ENCODE results near the gene ATP11C. TPM values are rescaled to one million over a fixed set of nuclear protein-coding genes. Genes with fewer than 3 reads are reported as not detected.

Gene ATP11C
- total RNA-seq, 4 donors from 2014 or later, result 6.4 to 26.0 (median 15.4) TPM

DNA sequence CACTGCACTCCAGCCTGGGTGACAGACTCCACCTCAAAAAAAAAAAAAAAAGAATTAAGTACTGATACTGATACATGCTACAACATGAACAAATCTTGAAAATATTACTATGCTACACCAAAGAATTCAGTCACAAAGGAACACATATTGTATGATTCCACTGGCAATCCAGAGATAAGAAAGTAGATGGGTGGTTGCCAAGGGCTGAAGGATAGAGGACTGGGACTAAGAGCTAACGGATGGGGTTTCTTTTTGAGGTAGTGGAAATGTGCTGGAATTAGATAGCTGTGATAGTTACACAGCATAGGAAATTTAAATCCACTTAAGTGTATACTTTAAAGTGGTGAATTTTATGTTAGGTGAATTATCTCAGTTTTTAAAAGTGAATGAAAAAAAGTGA lies 12.5 kb downstream of the ATP11C start:
- in situ Hi-C loops (cut with MboI; ENCODE audit: low pct_ligation_motif_present in 1 of 4, low pct_unique_long_range_greater_than_20kb in 1 of 4, low sequenced_read_pairs in 3 of 4), result no loop called here
- intact Hi-C loops (cut with DNase I; ENCODE audit: low total_unique reads), result no loop called here
- TF ChIP-seq POLR2A (IDR thresholded peaks at IDR 0.05) (no peak), EP300 (IDR thresholded peaks at IDR 0.05; ENCODE audit: low read depth) (no peak), POLR2AphosphoS5 (IDR thresholded peaks at IDR 0.05) (no peak), CTCF (IDR thresholded peaks at IDR 0.05) (no peak)
- no peaks in the 10 kb centered on the region for H3K9me3 ChIP-seq
- no peaks in the 10 kb centered on the region for H3K36me3 ChIP-seq
- no peaks in the 10 kb centered on the region for H3K27me3 ChIP-seq
- DNase-seq, result no peak
- WGBS, 2 donors (ENCODE audit: low coverage in 1 of 2), result 71% methylated on average over 1 of the region's 1 CpG; no CpG with 5 or more reads in 1 of the 2 donors
- no peak overlapping the region for H3K27ac ChIP-seq
- H3K4me3 ChIP-seq, result no peak overlapping the region
- H3K4me1 ChIP-seq, result no peaks in the 10 kb centered on the region

GRCh38 chrX:139914421-139914820 lies 18.4 kb downstream of the ATP11C start:
- TF ChIP-seq EP300 (IDR thresholded peaks at IDR 0.05; ENCODE audit: low read depth) (no peak), POLR2AphosphoS5 (IDR thresholded peaks at IDR 0.05) (no peak), CTCF (IDR thresholded peaks at IDR 0.05) (no peak), POLR2A (IDR thresholded peaks at IDR 0.05) (no peak)
- intact Hi-C loops (cut with DNase I; ENCODE audit: low total_unique reads), result no loop called here
- Histone ChIP-seq H3K4me3 (no peak overlapping the region), H3K36me3 (no peaks in the 10 kb centered on the region), H3K9me3 (no peaks in the 10 kb centered on the region), H3K27me3 (no peaks in the 10 kb centered on the region), H3K27ac (no peak overlapping the region), H3K4me1 (no peaks in the 10 kb centered on the region)
- WGBS, 2 donors (ENCODE audit: low coverage in 1 of 2), result 95% methylated on average over 1 of the region's 1 CpG; no CpG with 5 or more reads in 1 of the 2 donors
- no peak for DNase-seq
- in situ Hi-C loops (cut with MboI; ENCODE audit: low pct_ligation_motif_present in 1 of 4, low pct_unique_long_range_greater_than_20kb in 1 of 4, low sequenced_read_pairs in 3 of 4), result no loop called here

DNA sequence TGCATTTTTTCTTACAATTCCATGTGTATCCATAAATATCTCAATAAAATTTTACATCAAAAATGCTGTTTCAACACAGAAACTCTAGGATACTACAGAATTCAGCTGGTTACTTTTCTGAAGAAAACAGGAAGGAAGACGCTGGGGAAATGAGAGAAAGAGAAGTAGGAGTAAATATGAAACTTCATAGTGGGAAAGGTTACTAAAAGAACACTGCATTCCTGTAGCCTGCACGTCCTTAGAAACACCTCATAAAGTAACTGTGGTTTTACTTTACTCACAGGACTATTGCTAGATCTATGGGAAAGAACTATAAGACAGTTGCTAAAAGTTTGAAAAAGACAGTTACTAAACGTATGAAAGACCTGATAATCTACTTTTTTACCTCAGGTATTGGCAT lies 23.1 kb downstream of the ATP11C start:
- no peak for DNase-seq
- intact Hi-C loops (cut with DNase I; ENCODE audit: low total_unique reads), result no loop called here
- TF ChIP-seq POLR2A (IDR thresholded peaks at IDR 0.05) (no peak), POLR2AphosphoS5 (IDR thresholded peaks at IDR 0.05) (no peak), EP300 (IDR thresholded peaks at IDR 0.05; ENCODE audit: low read depth) (no peak), CTCF (IDR thresholded peaks at IDR 0.05) (no peak)
- no peaks in the 10 kb centered on the region for H3K27me3 ChIP-seq
- H3K27ac ChIP-seq, result no peak overlapping the region
- in situ Hi-C loops (cut with MboI; ENCODE audit: low pct_ligation_motif_present in 1 of 4, low pct_unique_long_range_greater_than_20kb in 1 of 4, low sequenced_read_pairs in 3 of 4), result no loop called here
- H3K36me3 ChIP-seq, result no peaks in the 10 kb centered on the region
- no peaks in the 10 kb centered on the region for H3K9me3 ChIP-seq
- H3K4me3 ChIP-seq, result no peak overlapping the region
- WGBS, 2 donors (ENCODE audit: low coverage in 1 of 2), result 51 to 80% methylated on average over 1 to 3 of the region's 3 CpGs
- peaks cover 0 to 6% (median 0%) of the 10 kb centered on the region in 4 donors for H3K4me1 ChIP-seq

DNA sequence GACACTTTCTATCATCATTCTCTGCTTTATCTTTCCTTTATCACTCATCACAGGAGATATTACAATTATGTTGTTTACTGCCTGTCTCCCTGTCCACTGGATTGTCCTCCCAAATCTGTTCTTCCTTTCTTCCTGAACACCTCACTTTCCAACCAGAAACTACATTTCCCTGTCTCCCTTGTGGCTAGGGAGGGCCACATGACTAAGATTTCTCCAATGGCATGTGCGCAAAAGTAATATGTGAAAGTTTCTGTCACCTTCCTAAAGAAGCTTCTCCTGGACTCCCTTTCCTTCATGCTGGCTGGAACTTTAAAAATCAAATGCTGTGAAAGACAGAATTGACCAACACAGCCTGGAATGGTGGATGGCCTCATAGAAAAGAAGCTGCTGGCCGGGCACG lies 25.8 kb downstream of the ATP11C start:
- in situ Hi-C loops (cut with MboI; ENCODE audit: low pct_ligation_motif_present in 1 of 4, low pct_unique_long_range_greater_than_20kb in 1 of 4, low sequenced_read_pairs in 3 of 4), result no loop called here
- 97 to 100% methylated on average over 2 to 3 of the region's 3 CpGs for WGBS, 2 donors (ENCODE audit: low coverage in 1 of 2)
- no peaks in the 10 kb centered on the region for H3K27me3 ChIP-seq
- peaks cover 0 to 8% (median 0%) of the 10 kb centered on the region in 4 donors for H3K4me1 ChIP-seq
- no peak overlapping the region for H3K4me3 ChIP-seq
- no peaks in the 10 kb centered on the region for H3K9me3 ChIP-seq
- no peaks in the 10 kb centered on the region for H3K36me3 ChIP-seq
- H3K27ac ChIP-seq, result no peak overlapping the region
- no peak for DNase-seq
- TF ChIP-seq POLR2A (IDR thresholded peaks at IDR 0.05) (no peak), CTCF (IDR thresholded peaks at IDR 0.05) (no peak), POLR2AphosphoS5 (IDR thresholded peaks at IDR 0.05) (no peak), EP300 (IDR thresholded peaks at IDR 0.05; ENCODE audit: low read depth) (no peak)
- intact Hi-C loops (cut with DNase I; ENCODE audit: low total_unique reads), result no loop called here

Measured in transverse colon (tissue), 4 donors.